Lower lobe of right lung (tissue), 2 donors: ENCODE measurements around the gene CXCL12. TPM values are rescaled to one million over a fixed set of nuclear protein-coding genes. Genes with fewer than 3 reads are reported as not detected.
A peak's percentile ranks its signal among the peaks of the same experiment; 100 is the strongest.

Source experiments
- ATAC-seq, 2 donors: fragments of 200-7000 bp; cut with Tn5 transposase; one replicate each; pipeline ENCODE4 v1.9.1; 2020 to 2022; ENCODE audit warnings: mild to moderate bottlenecking in 2 of 2, moderate library complexity in 2 of 2
- DNase-seq: peaks from one replicate; pipeline ENCODE4 v3.0.0-alpha.2; 2020
- H3K27ac ChIP-seq: fragments of 200-600 bp; one replicate; pipeline ENCODE4 v1.8.0; 2022
- H3K27me3 ChIP-seq: fragments of 200-600 bp; one replicate; pipeline ENCODE4 v1.8.0; 2022; ENCODE audit warnings: low read depth
- H3K36me3 ChIP-seq: fragments of 200-600 bp; one replicate; pipeline ENCODE4 v1.8.0; 2022; ENCODE audit warnings: mild to moderate bottlenecking
- H3K4me1 ChIP-seq: fragments of 200-600 bp; one replicate; pipeline ENCODE4 v1.8.0; 2022
- H3K4me3 ChIP-seq: fragments of 200-600 bp; one replicate; pipeline ENCODE4 v1.8.0; 2022; ENCODE audit warnings: mild to moderate bottlenecking
- H3K9me3 ChIP-seq: fragments of 200-600 bp; one replicate; pipeline ENCODE4 v1.8.0; 2022
- CTCF ChIP-seq: fragments of 200-600 bp; IDR thresholded peaks from one replicate; pipeline ENCODE4 v1.8.0; 2022; ENCODE audit warnings: antibody characterized with exemption, mild to moderate bottlenecking
- intact Hi-C: fragments of 100-400 bp; cut with DNase I; formaldehyde crosslinking; loops from one replicate; pipeline ENCODE4 v1.11.0; 2022
- total RNA-seq: library from RNA; stranded (reverse); fragmentation: NEBNext Ultra II Directional; extraction: Animal tissue kit (Norgen Biotek cat#: 25700); gene quantifications from one replicate; pipeline ENCODE4 v1.2.1, GENCODE V29; 2021
- donor health status: DM: no; HTN: yes; CAD: no; lungs with severe emphysema.

CXCL12 gene
- total RNA-seq, 1 donor from 2014 or later, result 73.8 TPM

GRCh38 chr10:44383749-44384600, 922 bp downstream of the CXCL12 start:
- ATAC-seq (peak; percentile 11 to 29), DNase-seq (no peak)
- TF ChIP-seq CTCF, result no peak
- Histone ChIP-seq H3K4me1 (peaks cover 7% of the 10 kb centered on the region), H3K27me3 (peaks cover 47% of the 10 kb centered on the region), H3K36me3 (no peaks in the 10 kb centered on the region), H3K4me3 (peak overlapping the region; percentile 63), H3K27ac (peak overlapping the region; percentile 46), H3K9me3 (no peaks in the 10 kb centered on the region)
- intact Hi-C loops, result no loop called here

- intact Hi-C loops, result no loop called here
- peaks cover 47% of the 10 kb centered on the region for H3K27me3 ChIP-seq
- H3K36me3 ChIP-seq, result peaks cover under 1% of the 10 kb centered on the region
- ATAC-seq, result no peak
- H3K27ac ChIP-seq, result peak overlapping the region; percentile 24
- peaks cover 7% of the 10 kb centered on the region for H3K4me1 ChIP-seq
- H3K9me3 ChIP-seq, result no peaks in the 10 kb centered on the region
- TF ChIP-seq CTCF, result no peak
- DNase-seq, result no peak
- peak overlapping the region; percentile 63 for H3K4me3 ChIP-seq
These were observed 1.7 kb downstream of the CXCL12 start for GRCh38 chr10:44382981-44383748.

GRCh38 chr10:44382131-44382858, 2.6 kb downstream of the CXCL12 start:
- no peak overlapping the region for H3K27ac ChIP-seq
- peak overlapping the region; percentile 63 for H3K4me3 ChIP-seq
- H3K36me3 ChIP-seq, result peaks cover 4% of the 10 kb centered on the region
- TF ChIP-seq CTCF, result no peak
- DNase-seq (no peak), ATAC-seq (no peak)
- H3K27me3 ChIP-seq, result peaks cover 41% of the 10 kb centered on the region
- H3K9me3 ChIP-seq, result no peaks in the 10 kb centered on the region
- peaks cover 7% of the 10 kb centered on the region for H3K4me1 ChIP-seq
- intact Hi-C loops, result no loop called here

- intact Hi-C loops, result no loop called here
- H3K27me3 ChIP-seq, result peaks cover 37% of the 10 kb centered on the region
- H3K9me3 ChIP-seq, result no peaks in the 10 kb centered on the region
- H3K36me3 ChIP-seq, result peaks cover 9% of the 10 kb centered on the region
- no peak for DNase-seq
- H3K27ac ChIP-seq, result no peak overlapping the region
- H3K4me3 ChIP-seq, result no peak overlapping the region
- ATAC-seq, result no peak
- no peak for TF ChIP-seq CTCF
- H3K4me1 ChIP-seq, result peaks cover 7% of the 10 kb centered on the region
These were observed 3.9 kb downstream of the CXCL12 start for GRCh38 chr10:44380829-44381600.

- Histone ChIP-seq H3K9me3 (no peaks in the 10 kb centered on the region), H3K4me3 (no peak overlapping the region), H3K4me1 (no peaks in the 10 kb centered on the region), H3K27me3 (peaks cover 26% of the 10 kb centered on the region), H3K36me3 (peaks cover 9% of the 10 kb centered on the region), H3K27ac (no peak overlapping the region)
- ATAC-seq (no peak), DNase-seq (no peak)
- no peak for TF ChIP-seq CTCF
- intact Hi-C loops, result no loop called here
These were observed 5.0 kb downstream of the CXCL12 start for GRCh38 chr10:44379907-44380306.
